SU-DHL-6 (cell line): Measurements from ENCODE around the gene CAMK1D.

Source experiments
- H2AFZ ChIP-seq: fragments of 200-600 bp; sonication (generic); 2 replicates; pipeline ENCODE4 v1.6.1; 2014; ENCODE audit warnings: low read depth, mild to moderate bottlenecking, moderate library complexity, mixed read lengths, antibody characterized with exemption, low read length; ENCODE audit not compliant: severe bottlenecking
- H3F3A ChIP-seq: fragments of 200-600 bp; shearing (Covaris generic); 2 replicates; pipeline ENCODE4 v1.6.0; 2016; ENCODE audit warnings: antibody characterized with exemption, mild to moderate bottlenecking; ENCODE audit not compliant: insufficient read depth
- H3K27ac ChIP-seq: fragments of 200-600 bp; sonication (generic); 2 replicates; pipeline ENCODE4 v1.5.1; 2016; ENCODE audit warnings: low read depth, mild to moderate bottlenecking, low read length, moderate library complexity, mixed read lengths
- H3K27me3 ChIP-seq: fragments of 200-600 bp; sonication (generic), shearing (Covaris generic); 2 replicates; pipeline ENCODE4 v1.6.0; 2014; ENCODE audit warnings: mild to moderate bottlenecking, low read length
- H3K36me3 ChIP-seq: fragments of 200-600 bp; sonication (generic); 2 replicates; pipeline ENCODE4 v1.6.1; 2014; ENCODE audit warnings: mild to moderate bottlenecking, low read length, mixed read lengths
- H3K4me2 ChIP-seq: fragments of 300-600, 200-600 bp; shearing (Covaris generic), sonication (generic); 2 replicates; pipeline ENCODE4 v1.6.0; 2014; ENCODE audit warnings: low read length, low read depth, mild to moderate bottlenecking; ENCODE audit not compliant: poor library complexity, severe bottlenecking
- H3K4me3 ChIP-seq: fragments of 200-600 bp; sonication (generic); 2 replicates; pipeline ENCODE4 v1.5.1; 2014; ENCODE audit warnings: antibody characterized with exemption, low read length, mild to moderate bottlenecking, mixed read lengths; ENCODE audit not compliant: insufficient read depth, poor library complexity, severe bottlenecking
- H3K79me2 ChIP-seq: fragments of 200-600 bp; sonication (generic); 2 replicates; pipeline ENCODE4 v1.6.1; 2014; ENCODE audit warnings: mild to moderate bottlenecking, low read length, moderate library complexity; ENCODE audit not compliant: insufficient read depth
- H3K9ac ChIP-seq: fragments of 200-600 bp; sonication (generic); 2 replicates; pipeline ENCODE4 v1.7.0; 2014; ENCODE audit warnings: mild to moderate bottlenecking, low read length
- H3K9me2 ChIP-seq: fragments of 200-600 bp; sonication (generic); replicated peaks from 2 replicates; pipeline ENCODE4 v1.6.1; 2014; ENCODE audit warnings: low read length; ENCODE audit not compliant: insufficient read depth
- H3K9me3 ChIP-seq: fragments of 200-600 bp; sonication (generic); 2 replicates; pipeline ENCODE4 v1.6.1; 2014; ENCODE audit warnings: low read length, mixed read lengths; ENCODE audit not compliant: insufficient read depth
- H4K20me1 ChIP-seq: fragments of 200-600 bp; sonication (generic); 2 replicates; pipeline ENCODE4 v1.6.1; 2014; ENCODE audit warnings: low read depth, mild to moderate bottlenecking, antibody characterized with exemption, low read length, moderate library complexity, mixed read lengths
- CTCF ChIP-seq: fragments of 200-600 bp; sonication (generic); IDR thresholded peaks from one replicate; pipeline ENCODE4 v1.5.1; 2017; ENCODE audit warnings: antibody characterized with exemption, mild to moderate bottlenecking, low read length, moderate library complexity; ENCODE audit not compliant: insufficient read depth, poor library complexity, severe bottlenecking
- EZH2phosphoT487 ChIP-seq: fragments of 200-600 bp; sonication (generic), shearing (Covaris generic); conservative IDR thresholded peaks from 2 replicates; pipeline ENCODE4 v1.6.1; 2018; ENCODE audit warnings: mild to moderate bottlenecking, antibody characterized with exemption, low read length, moderate library complexity, mixed read lengths

Gene CAMK1D

DNA sequence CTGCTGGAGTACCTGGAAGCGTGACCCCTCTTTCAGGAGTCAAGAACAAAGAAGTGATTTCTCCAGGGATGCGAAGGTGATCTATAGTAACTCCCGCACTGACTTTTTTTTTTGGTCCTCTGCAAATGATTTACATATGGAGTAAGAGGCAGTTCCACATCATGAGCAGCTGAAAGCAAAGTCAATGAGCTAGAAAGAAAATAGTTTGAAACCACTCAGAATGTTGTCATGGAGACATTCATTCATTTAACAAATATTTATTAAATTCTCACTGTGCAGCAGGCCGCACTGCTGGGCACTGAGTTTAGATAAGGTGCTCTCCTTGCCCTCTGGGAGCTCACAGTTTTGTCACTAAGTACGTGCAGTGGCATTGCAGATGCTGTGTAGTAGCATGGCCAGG is 206.7 kb downstream of the CAMK1D start:
- no peak overlapping the region for H2AFZ ChIP-seq
- H4K20me1 ChIP-seq, result no peaks in the 10 kb centered on the region; the same call in 1 of the 2 replicates
- H3F3A ChIP-seq, result no peaks in the 10 kb centered on the region
- peaks cover 64% of the 10 kb centered on the region for H3K79me2 ChIP-seq
- H3K4me3 ChIP-seq, result no peak overlapping the region
- H3K36me3 ChIP-seq, result no peaks in the 10 kb centered on the region; the same call in 1 of the 2 replicates
- no peak overlapping the region for H3K9ac ChIP-seq
- no peak for TF ChIP-seq CTCF
- TF ChIP-seq EZH2phosphoT487, result no peak
- H3K9me3 ChIP-seq, result no peaks in the 10 kb centered on the region
- H3K27ac ChIP-seq, result no peak overlapping the region
- H3K27me3 ChIP-seq, result no peaks in the 10 kb centered on the region
- no peak overlapping the region for H3K4me2 ChIP-seq
- H3K9me2 ChIP-seq, result no peaks in the 10 kb centered on the region

- Histone ChIP-seq H3K27ac (no peak overlapping the region), H4K20me1 (peaks cover 2% of the 10 kb centered on the region; the same call in 1 of the 2 replicates), H3K27me3 (no peaks in the 10 kb centered on the region), H3K4me2 (no peak overlapping the region), H3K9ac (no peak overlapping the region), H3K9me3 (no peaks in the 10 kb centered on the region), H3F3A (0 out of 2 replicates have a peak, but pooled peaks cover 4% of the 10 kb centered on the region), H3K9me2 (no peaks in the 10 kb centered on the region), H2AFZ (no peak overlapping the region), H3K4me3 (no peak overlapping the region), H3K79me2 (peaks cover 84% of the 10 kb centered on the region), H3K36me3 (no peaks in the 10 kb centered on the region; the same call in 1 of the 2 replicates)
- no peak for TF ChIP-seq EZH2phosphoT487
- no peak for TF ChIP-seq CTCF
Observed at GRCh38 chr10:12559578-12560178, 210.3 kb downstream of the CAMK1D start.

- no peaks in the 10 kb centered on the region for H3K27me3 ChIP-seq
- no peak overlapping the region for H3K9ac ChIP-seq
- no peaks in the 10 kb centered on the region for H3K9me3 ChIP-seq
- 0 out of 2 replicates have a peak, but pooled peaks cover 4% of the 10 kb centered on the region for H3F3A ChIP-seq
- H3K36me3 ChIP-seq, result no peaks in the 10 kb centered on the region
- H3K79me2 ChIP-seq, result peaks cover 84% of the 10 kb centered on the region
- H3K9me2 ChIP-seq, result no peaks in the 10 kb centered on the region
- H3K4me3 ChIP-seq, result no peak overlapping the region
- peaks cover 3% of the 10 kb centered on the region; the same call in 1 of the 2 replicates for H4K20me1 ChIP-seq
- H3K27ac ChIP-seq, result no peak overlapping the region
- H2AFZ ChIP-seq, result no peak overlapping the region
- TF ChIP-seq EZH2phosphoT487 (no peak), CTCF (no peak)
- no peak overlapping the region for H3K4me2 ChIP-seq
Observed at GRCh38 chr10:12561307-12561706, 212.0 kb downstream of the CAMK1D start.
